GM18498 (cell line): Measurements from ENCODE around the gene TRIM72.
"Not testable (repeated sequence)": the region's sequence is repeated elsewhere in the genome, so short reads cannot be mapped to it uniquely, and the experiment has no call there.

Experiments used
- ATAC-seq: cut with Tn5 transposase; IDR thresholded peaks from one replicate; pipeline ENCODE4 v1.9.1; 2021; ENCODE audit warnings: mild to moderate bottlenecking, moderate library complexity; ENCODE audit not compliant: unreplicated experiment

The TRIM72 gene

GRCh38 chr16:31214708-31215286 lies 878 bp downstream of the TRIM72 start:
- no peak for ATAC-seq

GRCh38 chr16:31215287-31216162 lies 1.6 kb downstream of the TRIM72 start:
- no peak for ATAC-seq

GRCh38 chr16:31216422-31217135 lies 2.7 kb downstream of the TRIM72 start, which contains the start of gene PYDC1:
PYDC1 (minus strand) TSS chr16:31217135; CDS start chr16:31217028, 107 bp downstream.
- no peak for ATAC-seq

- no peak for ATAC-seq
Measured at GRCh38 chr16:31217136-31217530, 3.2 kb downstream of the TRIM72 start.

GRCh38 chr16:31219154-31219741 lies 5.3 kb downstream of the TRIM72 start:
- ATAC-seq, result no peak

GRCh38 chr16:31221357-31222160 lies 7.6 kb downstream of the TRIM72 start:
- ATAC-seq, result no peak

- no peak for ATAC-seq
Measured at GRCh38 chr16:31223044-31223443, 9.1 kb downstream of the TRIM72 start.

GRCh38 chr16:31224092-31224955 lies 10.4 kb downstream of the TRIM72 start:
- ATAC-seq, result no peak

GRCh38 chr16:31225193-31225592 lies 11.3 kb downstream of the TRIM72 start:
- no peak for ATAC-seq

GRCh38 chr16:31228206-31228605 lies 14.3 kb downstream of the TRIM72 start:
- no peak for ATAC-seq

GRCh38 chr16:31229501-31229900 lies 15.6 kb downstream of the TRIM72 start:
- no peak for ATAC-seq

GRCh38 chr16:31238041-31238440 lies 24.1 kb downstream of the TRIM72 start:
- no peak for ATAC-seq

GRCh38 chr16:31242206-31242605 lies 28.3 kb downstream of the TRIM72 start:
- ATAC-seq, result no peak

GRCh38 chr16:31243734-31244670 lies 30.1 kb downstream of the TRIM72 start:
- no peak for ATAC-seq

GRCh38 chr16:31245598-31245997 lies 31.7 kb downstream of the TRIM72 start:
- not testable (repeated sequence) for ATAC-seq

GRCh38 chr16:31246296-31246695 lies 32.4 kb downstream of the TRIM72 start:
- ATAC-seq, result no peak

- ATAC-seq, result no peak
Measured at GRCh38 chr16:31248344-31248743, 34.4 kb downstream of the TRIM72 start.

- ATAC-seq, result no peak
Measured at GRCh38 chr16:31250782-31251384, 37.0 kb downstream of the TRIM72 start.
